ENCODE results near the gene FAM53B.

Gene FAM53B

GRCh38 chr10:124586142-124586541 lies 158.0 kb downstream of the FAM53B start:
- H3K27ac ChIP-seq: no peak overlapping the region
- H3K4me3 ChIP-seq (ENCODE audit: low read depth in 1 of 2, low read length in 1 of 2): no peak overlapping the region
- H3K9me3 ChIP-seq: no peaks in the 10 kb centered on the region
- H3K27me3 ChIP-seq: peaks cover 18% of the 10 kb centered on the region
- TF ChIP-seq CTCF (IDR thresholded peaks at IDR 0.05): no peak
- H3K36me3 ChIP-seq: no peaks in the 10 kb centered on the region
- H3K4me1 ChIP-seq (ENCODE audit: control insufficient read depth in 1 of 2, insufficient read depth in 1 of 2, low read depth in 1 of 2, low read length in 1 of 2): no peaks in the 10 kb centered on the region

DNA sequence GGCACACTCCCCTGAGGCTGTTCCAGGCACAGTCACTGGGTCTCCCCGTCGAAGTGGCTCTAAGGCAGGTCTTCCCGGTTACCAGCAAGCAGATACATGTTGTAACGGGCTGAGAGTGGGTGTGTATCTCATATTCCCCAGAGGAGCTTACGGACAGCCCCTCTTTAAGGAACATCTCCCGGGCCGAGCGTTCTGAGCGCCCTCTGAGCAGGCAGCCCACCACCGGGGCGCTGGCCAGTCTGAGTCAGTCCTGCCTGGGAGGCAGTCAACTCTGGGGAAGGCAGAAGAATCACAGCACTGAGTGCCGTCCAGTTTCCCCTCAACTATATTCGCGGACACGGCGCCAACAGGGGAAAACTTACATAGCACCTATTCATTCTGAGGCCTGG lies 165.2 kb downstream of the FAM53B start:
- no peak for TF ChIP-seq CTCF (IDR thresholded peaks at IDR 0.05)
- Histone ChIP-seq H3K27ac (no peak overlapping the region), H3K9me3 (no peaks in the 10 kb centered on the region), H3K36me3 (no peaks in the 10 kb centered on the region), H3K4me3 (ENCODE audit: low read depth in 1 of 2, low read length in 1 of 2) (no peak overlapping the region), H3K4me1 (ENCODE audit: control insufficient read depth in 1 of 2, insufficient read depth in 1 of 2, low read depth in 1 of 2, low read length in 1 of 2) (no peaks in the 10 kb centered on the region), H3K27me3 (no peaks in the 10 kb centered on the region)

DNA sequence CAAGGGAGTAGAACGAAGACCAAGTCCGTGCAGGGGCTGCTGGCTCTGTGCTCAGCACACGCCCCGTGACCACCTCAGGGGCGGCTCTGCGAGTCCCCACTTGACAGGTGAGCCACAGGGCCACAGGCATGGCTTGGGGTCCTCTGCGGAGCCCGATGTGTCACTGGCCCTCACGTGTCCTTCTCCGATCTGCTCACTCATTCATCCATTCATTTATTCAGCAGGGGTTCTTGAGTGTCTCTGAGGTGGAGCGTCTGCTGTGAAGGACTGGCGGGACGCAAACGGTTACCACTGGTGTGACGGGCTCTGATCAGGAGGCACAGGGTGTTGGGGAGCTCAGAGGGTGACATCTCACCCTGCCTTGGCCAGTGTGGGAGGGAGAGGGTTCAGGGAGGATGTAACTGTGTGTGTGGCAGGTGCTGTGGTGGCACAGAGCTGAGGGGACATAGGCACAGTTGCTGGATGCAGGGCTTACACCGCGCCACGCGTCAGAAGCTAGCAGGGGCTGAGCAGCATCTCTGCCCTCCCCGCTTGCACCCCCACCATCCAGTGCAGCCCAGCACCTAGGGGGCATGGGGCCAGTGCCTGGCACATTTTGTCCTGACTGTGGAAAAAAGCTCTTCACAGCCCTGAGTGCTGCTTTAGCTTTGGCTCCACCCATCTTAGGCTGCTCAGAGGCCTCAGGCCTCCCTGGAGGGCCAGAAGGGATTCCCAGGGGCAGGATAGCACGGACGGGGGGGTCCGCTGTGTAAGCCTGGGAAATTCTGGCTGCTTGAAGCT lies 165.8 kb downstream of the FAM53B start:
- H3K4me3 ChIP-seq (ENCODE audit: low read depth in 1 of 2, low read length in 1 of 2): no peak overlapping the region
- no peaks in the 10 kb centered on the region for H3K9me3 ChIP-seq
- H3K4me1 ChIP-seq (ENCODE audit: control insufficient read depth in 1 of 2, insufficient read depth in 1 of 2, low read depth in 1 of 2, low read length in 1 of 2): no peaks in the 10 kb centered on the region
- H3K27me3 ChIP-seq: no peaks in the 10 kb centered on the region
- no peaks in the 10 kb centered on the region for H3K36me3 ChIP-seq
- no peak for TF ChIP-seq CTCF (IDR thresholded peaks at IDR 0.05)
- H3K27ac ChIP-seq: no peak overlapping the region

DNA sequence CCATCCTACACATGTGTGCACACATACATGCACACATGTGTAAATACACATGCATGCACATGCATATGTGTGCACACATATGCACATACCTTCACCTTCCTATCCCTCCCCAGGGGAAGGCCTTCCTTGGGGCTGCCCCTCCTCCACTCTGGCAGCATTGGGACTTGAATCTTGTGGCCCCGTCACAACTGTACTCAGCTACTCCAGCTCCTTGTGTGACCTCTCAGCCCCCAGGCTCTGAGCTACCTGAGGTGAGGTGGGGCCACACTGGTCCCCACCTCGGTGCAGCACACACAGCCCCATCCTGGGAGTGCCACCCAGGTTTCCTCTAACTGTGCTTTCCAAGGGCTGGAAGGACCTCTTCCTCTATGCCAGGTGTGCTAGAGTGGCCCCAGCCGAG lies 166.5 kb downstream of the FAM53B start:
- no peak for TF ChIP-seq CTCF (IDR thresholded peaks at IDR 0.05)
- no peaks in the 10 kb centered on the region for H3K4me1 ChIP-seq (ENCODE audit: control insufficient read depth in 1 of 2, insufficient read depth in 1 of 2, low read depth in 1 of 2, low read length in 1 of 2)
- no peak overlapping the region for H3K4me3 ChIP-seq (ENCODE audit: low read depth in 1 of 2, low read length in 1 of 2)
- H3K9me3 ChIP-seq: no peaks in the 10 kb centered on the region
- no peaks in the 10 kb centered on the region for H3K36me3 ChIP-seq
- H3K27ac ChIP-seq: no peak overlapping the region
- H3K27me3 ChIP-seq: no peaks in the 10 kb centered on the region

DNA sequence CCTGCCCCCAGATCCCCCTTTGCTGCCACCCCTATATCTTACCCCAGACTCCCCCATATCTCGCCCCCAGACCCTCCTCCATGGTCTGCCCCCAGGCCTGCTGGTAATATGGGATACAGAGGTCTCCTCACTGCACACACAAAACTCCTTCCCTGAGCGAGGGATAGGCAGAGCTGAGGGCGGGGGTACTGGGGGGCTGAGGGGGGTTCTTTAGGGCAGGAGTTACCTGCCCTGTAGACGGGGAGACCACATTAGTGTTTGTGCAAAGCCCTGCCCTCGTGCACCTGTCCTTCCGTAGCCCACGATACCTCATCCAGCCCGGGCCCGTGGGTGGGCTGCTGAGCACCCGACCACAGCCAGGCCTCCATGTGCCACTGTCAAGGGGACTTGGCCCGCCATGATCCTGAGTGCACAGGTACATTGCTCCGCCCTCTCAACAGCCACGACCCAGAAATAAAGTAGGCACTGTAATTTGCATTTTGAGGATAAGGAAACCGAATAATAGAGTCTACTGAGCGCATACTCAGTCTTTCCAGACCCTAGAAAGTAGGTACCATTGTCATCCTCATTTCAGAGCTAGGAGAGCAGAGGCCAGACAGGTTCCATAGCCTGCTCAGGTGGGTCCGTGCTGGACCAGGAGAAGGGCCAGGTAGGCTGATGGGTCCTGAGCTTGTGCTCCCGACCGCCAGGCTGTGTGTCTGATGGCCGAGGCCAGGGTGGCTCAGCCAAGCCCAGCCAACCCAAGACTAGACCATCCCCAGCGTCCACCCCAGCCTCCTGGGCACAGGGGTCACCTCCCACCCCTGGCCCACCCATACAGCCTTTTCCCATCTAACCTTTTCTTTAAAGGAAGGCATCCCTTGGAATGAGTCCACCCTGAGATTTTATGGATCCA lies 167.4 kb downstream of the FAM53B start:
- no peak for TF ChIP-seq CTCF (IDR thresholded peaks at IDR 0.05)

More for the DNA sequence above, 167.4 kb downstream of the FAM53B start:
- Histone ChIP-seq H3K4me3 (ENCODE audit: low read depth in 1 of 2, low read length in 1 of 2) (no peak overlapping the region), H3K4me1 (ENCODE audit: control insufficient read depth in 1 of 2, insufficient read depth in 1 of 2, low read depth in 1 of 2, low read length in 1 of 2) (no peaks in the 10 kb centered on the region), H3K9me3 (no peaks in the 10 kb centered on the region), H3K27ac (no peak overlapping the region), H3K27me3 (no peaks in the 10 kb centered on the region), H3K36me3 (no peaks in the 10 kb centered on the region)
